A204.1 (cell line): ENCODE results near the gene SPCS2.
"Not testable (repeated sequence)": the region's sequence is repeated elsewhere in the genome, so short reads cannot be mapped to it uniquely, and the experiment has no call there.

Source experiments
- FAIRE-seq: peaks from 2 replicates; lab custom pipeline; 2012; peaks lifted over from hg19 to GRCh38; lab: Jason Lieb, UNC

SPCS2 gene

DNA sequence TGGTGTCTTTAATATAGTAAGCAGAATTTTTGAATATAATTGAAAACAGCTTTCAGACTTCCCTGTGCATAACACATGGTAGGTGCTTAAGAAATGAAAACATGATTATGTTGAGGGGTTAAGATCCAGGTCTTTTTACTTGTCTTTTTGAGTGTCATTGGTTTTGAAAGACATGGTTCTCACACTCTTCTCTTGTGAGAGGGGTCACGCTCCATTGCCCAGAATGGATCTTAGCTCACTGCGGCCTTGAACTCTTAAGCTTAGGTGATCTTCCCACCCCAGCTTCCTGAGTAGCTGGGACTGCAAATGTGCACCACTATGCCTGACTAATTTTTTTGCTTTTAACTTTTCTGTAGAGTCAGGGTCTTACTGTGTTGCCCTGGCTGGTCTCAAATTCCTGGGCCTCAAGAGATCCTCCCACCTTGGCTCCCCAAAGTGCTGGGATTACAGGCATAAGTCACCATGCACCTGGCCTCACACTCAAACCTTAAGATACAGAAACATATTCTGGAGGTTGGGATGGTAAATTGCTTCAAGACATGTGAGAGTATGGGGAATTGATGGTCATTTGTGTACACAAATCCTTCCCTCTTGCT, 1.4 kb downstream of the SPCS2 start:
- FAIRE-seq, result no peak

DNA sequence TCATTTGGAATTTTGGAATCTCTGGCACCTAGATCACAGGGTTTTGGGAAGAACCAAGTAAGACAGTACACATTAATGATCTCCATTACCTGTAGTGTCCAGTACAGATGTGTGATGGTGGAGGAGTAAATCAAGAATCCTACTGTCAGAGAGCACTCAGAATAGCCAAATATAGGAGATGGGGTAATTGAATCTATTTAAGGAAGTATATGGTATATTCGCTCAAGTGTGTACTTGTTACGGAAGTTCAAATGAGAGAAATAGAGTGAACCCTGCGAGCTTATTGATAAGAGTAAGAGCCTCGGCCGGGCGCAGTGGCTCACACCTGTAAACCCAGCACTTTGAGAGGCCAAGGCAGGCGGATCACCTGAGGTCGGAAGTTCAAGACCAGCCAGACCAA, 2.2 kb downstream of the SPCS2 start:
- no peak for FAIRE-seq

DNA sequence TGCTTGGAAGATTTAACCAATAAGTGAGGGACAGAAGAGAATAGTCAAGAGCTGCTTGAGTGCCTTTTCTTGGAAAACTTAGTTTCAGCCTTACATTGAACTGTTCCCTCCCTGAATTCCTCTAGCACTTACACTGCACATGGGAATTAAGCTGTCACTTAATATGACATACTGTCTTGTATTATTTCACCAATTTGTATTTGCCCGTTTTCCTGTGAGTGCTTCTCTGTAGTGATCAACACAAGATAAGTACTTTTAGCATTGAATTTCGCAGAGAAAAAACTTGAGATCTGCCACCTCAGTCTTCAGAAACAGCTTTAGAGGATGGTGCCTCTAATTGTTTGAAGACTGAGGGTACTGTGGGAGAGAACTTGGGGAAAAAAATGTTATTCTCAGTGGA, 3.7 kb downstream of the SPCS2 start:
- no peak for FAIRE-seq

DNA sequence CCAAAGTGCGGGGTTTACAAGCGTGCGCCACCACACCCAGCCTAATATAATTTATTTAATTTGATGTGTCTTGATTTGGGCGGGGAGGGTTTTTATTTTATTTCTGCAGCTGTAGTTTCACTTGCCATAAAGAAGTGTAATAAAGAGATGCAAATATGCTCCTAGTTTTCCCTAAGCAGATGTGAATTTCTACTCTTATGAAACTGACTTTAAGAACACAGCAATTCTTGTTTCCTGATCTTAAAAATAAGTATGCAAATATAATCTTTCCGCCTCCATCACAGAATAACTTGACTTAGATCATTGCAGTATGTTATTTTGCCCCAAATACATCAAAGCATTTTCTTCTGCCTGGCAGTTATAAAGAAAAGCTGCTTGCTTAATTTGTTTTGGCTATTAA, 4.4 kb downstream of the SPCS2 start:
- FAIRE-seq, result no peak

DNA sequence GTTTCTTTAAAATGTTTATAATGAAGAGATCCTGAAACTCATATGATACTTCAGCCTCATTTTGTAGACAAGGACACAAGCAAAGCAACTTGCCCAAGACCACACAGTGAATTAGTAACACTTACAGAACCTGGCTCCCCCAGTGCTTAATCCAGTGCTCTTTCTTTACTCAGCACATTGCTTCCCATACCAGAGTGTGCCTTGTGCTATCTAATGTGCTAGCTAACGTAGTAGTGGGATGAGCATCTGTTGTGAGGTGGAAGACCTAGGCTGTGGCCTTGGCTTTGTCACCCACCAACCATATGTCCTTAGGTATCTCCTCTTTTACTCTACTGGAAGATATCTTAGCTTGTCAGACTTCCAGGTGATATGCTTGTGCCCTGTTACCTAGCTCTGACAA, 5.1 kb downstream of the SPCS2 start:
- FAIRE-seq, result no peak

DNA sequence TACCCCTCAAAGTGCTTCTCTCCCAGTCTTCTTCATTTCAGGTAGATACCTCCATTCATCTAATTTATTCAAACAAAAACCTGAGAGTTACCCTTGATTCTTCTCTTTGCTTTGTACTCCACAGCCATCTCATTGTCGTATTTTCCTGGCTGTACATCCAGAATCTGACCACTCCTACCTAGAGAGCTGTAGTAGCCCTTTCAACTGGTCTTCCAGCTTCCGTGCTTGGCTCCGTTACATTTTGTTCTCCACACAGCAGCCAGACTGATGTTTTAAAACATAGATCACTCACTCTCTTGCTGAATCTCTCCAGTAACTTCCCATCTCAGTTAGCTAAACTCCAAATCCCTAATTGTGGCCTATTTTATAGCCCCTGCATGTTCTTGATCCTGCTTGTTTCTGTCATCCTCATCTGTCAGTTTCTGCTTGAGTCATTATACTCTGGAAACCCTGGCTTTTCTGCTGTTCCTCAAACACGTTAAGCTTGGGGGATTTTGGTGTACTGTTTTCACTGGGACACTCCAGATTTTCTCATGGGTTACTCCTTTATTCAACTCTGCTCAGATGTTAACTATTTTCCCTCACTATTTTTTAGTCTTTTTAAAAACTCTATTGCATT, 7.4 kb downstream of the SPCS2 start:
- no peak for FAIRE-seq

DNA sequence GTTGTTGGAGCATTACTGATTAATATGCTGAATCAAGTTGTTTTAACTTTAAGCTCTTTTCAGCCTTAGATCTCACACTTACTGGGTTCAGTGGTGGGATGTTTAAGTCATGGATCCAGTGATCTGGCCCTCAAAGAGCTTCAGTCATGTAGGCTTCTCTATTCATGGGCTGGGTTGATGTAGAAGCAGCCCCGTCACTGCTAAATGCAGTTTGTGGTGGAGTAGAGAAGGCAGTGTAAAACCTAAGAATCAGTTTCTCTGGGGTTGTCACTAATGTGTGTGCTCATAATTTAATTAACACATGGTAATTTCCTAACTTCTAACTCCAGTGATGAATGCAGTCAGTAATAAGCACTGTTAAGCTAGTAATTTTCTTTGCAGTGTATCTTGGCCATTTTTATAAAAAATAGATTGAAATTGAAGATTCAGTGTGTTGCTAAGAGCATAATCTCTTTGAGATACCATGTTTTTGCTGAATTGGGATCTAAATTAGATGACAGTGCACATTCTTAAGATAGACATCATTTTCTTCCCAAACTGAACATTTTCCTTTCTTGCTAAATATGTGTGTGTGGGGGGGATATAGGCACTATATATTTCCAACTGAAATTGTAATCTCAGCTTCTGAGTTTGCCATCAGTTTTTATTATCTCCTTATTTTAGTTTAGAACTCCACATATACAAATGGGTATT, 9.0 kb downstream of the SPCS2 start:
- no peak for FAIRE-seq

DNA sequence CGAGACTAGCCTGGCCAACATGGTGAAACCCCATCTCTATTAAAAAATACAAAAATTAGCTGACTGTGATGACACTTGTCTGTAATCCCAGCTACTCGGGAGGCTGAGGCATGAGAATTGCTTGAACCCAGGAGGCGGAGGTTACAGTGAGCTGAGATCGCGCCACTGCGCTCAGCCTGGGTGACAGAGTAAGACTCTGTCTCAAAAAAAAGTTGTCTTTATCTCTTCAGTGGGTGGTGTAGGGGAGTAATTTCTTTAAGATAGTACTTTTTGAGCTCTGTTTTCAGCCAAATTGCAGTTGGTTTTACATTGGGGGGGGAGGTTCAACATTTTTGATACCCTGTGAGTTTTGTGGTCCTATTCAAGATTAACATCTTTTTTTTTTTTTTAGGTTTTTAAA, 11.1 kb downstream of the SPCS2 start:
- not testable (repeated sequence) for FAIRE-seq

DNA sequence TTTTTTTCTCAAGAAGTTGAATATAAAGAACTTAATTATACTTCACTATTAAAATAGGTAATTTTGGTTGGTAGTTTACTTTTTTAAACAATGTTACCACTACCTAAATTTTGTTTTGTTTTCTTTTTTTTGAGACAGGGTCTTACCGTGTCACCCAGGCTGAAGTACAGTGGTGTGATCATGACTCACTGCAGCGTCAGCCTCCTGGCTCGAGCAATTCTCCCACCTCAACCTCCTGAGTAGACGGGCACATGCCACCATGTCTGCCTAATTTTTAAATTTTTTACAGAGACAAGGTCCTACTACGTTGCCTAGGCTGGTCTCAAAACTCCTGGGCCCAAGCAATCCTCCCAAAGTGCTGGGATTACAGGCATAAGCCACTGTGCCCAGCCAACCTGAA, 17.6 kb downstream of the SPCS2 start:
- FAIRE-seq, result no peak

DNA sequence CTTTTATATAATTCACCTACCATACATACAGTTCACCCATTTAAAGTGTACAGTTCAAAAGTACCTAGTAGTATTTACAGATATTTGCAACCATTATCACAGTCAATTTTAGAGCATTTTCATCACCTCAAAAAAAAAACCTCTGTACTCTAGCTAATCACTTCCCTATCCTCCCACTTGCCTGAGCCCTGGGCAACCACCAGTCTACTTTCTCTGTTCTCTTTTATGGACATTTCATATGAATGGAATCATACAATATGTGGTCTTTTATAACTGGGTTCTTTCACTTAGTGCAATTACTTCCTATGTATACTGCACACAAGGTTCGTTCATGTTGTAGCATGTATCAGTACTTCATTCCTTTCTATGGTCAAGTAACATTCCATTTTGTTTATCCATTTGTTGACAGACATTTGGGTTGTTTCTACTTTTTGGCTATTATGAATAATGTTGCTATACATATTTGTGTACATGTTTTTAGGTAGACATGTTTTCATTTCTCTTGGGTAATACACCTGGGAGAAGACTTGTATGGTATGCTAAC, 21.9 kb downstream of the SPCS2 start:
- no peak for FAIRE-seq

DNA sequence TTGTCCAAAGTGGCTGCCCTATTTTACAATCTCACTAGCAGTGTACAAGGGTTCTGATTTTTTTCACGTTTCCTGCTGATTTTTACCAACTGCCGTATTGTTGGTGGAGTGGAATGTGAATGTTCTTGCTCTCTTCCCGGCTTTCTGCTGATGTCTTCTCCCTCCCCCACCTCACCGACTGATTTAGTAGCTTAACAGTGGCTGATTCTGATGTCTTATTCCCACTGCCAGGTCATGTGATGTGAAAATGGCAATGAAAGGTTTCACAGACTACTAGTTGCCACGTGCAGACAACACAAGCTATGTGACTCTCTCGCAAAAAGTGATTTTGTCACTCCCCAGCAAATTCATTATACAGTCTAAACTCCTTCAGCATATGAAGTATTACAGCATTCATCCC, 22.4 kb downstream of the SPCS2 start:
- no peak for FAIRE-seq

DNA sequence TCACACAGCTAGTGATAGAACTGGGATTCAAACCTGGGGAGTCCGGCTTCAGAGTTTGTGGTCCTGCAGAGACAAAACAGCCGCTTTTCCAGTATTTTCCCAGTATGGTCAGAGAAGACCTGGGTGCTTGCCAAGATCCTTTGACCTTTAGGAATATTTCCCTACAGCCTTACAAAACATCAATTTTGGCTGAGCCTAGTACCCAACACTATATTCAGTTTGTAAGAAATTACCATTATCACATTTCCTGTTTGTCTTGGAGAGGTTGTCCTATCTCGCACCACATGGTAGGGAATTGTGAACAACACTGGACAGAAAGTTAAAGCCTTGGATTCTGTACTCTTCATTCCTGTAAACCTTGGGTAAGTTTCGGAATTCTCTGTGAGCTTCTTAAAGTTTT, 29.0 kb downstream of the SPCS2 start:
- FAIRE-seq, result no peak

DNA sequence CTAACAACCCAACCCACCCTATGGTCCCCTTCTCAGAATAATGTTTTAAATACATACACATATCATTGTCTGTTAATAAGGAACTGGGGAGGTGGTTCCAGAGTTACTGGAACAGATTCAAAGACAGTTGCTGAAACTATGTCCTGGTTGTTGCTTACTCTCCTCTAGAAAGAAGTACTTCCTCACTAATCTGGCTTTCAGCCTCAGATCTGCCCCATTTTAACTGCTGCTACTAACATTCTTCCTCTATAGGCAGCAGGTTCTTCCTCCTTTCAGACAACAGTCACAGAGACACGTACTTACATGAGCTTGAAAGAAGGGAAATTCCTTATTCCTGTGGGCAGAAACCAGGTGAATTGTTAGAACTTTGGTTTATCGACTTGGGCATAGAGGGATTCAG, 31.6 kb downstream of the SPCS2 start:
- FAIRE-seq, result no peak

DNA sequence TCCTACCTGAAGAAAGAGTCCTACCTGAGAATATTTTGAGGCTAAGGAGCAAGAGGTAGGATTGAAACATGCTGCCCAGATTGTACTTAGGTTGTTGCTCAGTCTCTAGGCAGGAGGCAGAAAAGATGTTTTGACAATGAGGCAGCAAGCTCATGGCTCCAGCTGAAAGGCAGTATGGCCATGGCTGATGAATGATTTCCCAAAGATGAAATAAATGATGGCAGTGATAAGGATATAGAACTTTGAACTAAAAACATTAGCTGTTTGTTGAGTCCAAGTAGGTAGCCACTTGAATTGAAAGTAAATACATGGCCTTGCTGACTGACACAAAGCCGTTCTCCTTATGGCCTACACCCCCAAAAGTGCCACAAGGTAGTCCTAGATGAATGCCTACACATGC, 32.8 kb downstream of the SPCS2 start:
- FAIRE-seq, result no peak

DNA sequence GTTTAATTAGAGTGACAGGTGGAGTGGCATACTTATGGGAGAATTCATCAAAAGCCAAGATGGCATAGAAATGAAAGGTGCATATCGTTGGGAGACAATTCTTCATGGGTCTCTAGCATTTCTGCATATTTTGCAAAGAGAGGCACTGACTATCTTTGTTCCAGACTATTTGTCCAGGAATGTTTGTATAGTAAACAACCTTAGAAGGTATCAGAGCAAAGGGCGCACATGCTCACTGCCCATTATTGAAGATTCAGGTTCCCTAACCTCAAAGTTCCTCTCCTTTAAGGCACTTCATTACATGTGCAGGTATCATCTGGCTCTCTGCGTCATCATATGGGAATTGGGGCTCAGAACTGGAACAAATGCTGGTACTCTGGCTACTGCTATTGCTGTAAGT, 35.0 kb downstream of the SPCS2 start:
- FAIRE-seq, result no peak

DNA sequence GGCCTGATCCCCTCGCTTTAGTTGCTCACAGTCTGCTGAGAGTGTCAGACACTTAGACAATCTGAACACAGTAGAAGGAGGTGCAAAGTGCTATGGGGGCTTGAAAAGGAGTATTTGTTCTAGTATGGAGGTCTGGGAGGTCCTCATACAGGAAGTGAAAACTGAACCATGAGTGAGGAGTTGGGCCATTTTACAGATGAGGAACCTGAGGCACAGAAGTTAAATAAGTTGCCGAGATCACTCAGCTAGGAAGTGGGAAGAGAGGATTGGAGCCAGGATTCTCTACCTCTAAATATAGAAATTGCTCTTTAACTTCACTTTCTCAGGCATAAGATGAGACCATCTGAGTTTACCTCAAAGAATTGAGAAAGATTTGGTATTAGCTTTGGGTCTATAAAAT, 35.7 kb downstream of the SPCS2 start:
- FAIRE-seq, result no peak

DNA sequence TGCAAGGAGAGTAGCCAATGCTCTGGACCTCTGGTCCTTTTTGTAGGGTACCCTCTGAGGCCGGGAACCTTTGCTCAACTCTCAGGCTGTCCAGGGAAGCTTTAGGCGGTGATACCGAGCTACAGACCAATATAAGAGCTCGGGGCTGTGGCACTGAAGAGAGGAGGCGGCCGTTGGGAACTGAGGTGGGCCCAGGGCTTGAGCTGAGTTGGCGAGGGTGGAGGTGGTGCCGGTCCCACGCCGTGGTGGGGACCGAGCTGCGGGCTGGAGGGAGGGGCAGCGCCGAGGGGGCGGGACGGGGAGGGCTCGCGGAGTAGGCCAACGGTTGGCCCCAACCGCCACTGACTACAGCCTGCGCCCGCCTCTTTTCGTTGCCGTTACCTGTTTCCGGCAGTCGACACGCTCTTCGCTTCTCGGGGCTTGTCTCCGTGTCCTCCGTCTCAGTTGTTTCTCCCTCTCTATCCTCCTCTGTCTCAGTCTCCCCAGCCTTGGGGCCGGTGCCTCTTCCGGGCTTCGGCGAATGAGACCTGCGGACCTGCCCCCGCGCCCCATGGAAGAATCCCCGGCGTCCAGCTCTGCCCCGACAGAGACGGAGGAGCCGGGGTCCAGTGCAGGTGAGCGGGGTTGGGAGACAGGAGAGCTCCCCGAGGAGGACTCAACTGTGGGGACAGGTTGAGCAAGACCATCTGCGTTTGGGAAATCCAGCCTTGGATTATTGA, 39.6 kb downstream of the SPCS2 start, which contains the start of gene NEU3:
Gene NEU3 (plus strand): TSS at position 393 of the 719 bp plus-strand sequence. CDS start 128 bp downstream, at position 521.
- no peak for FAIRE-seq

DNA sequence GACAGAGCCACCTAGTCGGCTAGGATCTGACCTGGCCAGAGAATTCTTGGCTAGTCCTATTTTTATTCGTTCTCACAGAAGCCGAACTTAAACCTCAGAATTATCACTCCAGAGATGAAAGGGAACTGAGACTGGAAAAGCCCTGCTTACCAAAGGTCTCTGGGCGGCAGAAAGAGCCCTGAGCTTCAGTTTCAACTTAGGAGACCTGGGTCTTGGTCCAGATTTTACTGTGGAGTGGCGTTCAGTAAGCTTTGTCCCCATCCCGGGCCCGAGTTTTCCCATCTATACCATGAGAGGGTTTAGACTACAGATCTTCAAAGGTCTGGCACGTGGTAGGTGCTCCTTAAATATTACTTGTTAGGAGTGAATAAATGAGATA, 40.2 kb downstream of the SPCS2 start:
- FAIRE-seq, result no peak

DNA sequence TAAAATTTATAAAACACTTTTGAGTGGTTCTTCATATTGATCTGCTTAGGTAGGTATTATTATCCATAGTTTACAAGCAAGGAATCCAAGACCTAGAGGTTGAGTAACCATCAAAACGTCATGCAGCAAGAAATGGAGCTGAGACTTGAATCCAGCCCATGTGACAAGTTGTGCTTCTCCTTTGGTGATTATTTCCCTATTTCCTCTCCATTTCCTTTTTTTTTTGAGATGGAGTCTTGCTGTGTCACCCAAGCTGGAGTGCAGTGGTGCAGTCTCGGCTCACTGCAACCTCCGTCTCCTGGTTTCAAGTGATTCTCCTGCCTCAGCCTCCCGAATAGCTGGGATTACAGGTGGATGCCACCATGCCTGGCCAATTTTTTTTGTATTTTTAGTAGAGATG, 41.1 kb downstream of the SPCS2 start:
- not testable (repeated sequence) for FAIRE-seq

DNA sequence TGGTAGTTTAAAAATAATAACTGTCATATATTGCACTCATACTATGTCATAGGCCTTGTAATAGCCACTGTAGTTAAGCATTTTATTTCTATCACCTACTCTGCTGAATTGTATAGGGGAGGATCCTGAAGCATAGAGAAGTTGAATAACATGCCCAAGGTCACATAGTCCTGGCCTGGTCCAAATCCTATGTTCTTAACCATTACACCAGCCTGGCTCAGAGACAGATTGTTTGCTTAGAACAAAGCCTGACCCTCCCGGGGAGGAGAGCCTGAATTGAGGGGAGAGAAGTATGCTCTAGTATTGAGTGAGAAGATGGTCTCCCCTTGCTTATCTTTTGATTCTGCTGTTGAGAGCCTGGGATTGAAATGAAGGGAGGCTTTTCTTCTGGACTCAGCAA, 41.9 kb downstream of the SPCS2 start:
- FAIRE-seq, result no peak

DNA sequence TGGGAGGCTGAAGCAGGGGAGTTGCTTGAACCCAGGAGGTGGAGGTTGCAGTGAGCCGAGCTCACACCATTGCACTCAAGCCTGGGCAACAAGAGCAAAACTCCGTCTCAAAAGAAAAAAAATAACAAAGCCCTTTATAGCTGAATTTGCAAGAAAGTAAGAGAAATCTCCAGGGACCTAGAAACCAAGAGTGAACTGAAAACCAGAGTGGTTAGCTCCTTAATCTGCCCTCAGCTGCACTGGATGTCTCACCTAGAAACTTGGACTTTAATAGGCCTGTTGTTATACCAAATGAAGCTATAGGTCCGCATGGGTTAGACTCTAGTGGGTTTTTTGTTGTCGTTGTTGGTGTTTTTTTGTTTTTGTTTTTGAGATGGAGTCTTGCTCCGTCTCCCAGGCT, 43.8 kb downstream of the SPCS2 start:
- FAIRE-seq, result no peak

DNA sequence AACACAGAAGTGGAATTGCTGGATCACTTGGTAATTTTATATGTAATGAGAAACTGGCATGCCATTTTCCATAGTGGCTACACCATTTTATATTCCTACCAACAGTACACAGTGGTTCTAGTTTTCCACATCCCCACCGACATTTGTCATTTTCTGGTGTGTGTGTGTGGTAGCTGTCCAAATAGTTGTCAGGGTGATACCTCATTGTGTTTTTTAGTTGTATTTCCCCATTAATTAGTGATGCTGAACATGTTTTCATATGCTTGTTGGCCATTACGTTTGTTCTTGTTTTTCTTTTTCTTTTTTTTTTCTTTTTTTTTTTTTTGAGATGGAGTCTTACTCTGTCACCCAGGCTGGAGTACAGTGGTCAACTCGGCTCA, 51.9 kb downstream of the SPCS2 start:
- FAIRE-seq, result no peak

DNA sequence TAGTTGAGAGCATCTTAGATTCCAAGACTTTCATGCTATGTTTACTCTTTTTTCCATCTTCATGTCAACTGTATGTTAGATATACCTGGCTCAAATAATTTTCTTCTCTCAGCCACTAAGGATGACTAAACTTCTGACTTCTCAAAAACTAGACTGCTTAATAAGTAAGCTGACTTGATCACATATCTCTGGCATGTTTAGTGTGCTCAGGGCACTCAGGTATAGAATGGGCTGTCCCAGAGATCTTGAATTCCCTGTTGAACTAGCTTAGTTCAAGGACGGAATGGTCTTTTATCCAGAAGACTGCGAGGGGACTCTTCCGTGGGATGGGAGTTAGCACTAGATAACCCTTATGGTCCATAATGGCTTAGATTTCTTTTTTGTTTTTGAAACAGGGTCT, 52.6 kb downstream of the SPCS2 start:
- FAIRE-seq, result no peak
